Mesenchymal stem cell (in vitro differentiated cells and primary cell): ENCODE results near the gene VMP1.
A peak's percentile ranks its signal among the peaks of the same experiment; 100 is the strongest.

Source experiments
- DNase-seq: peaks from one replicate; pipeline ENCODE4 v3.0.0-alpha.2; 2013
- H2AFZ ChIP-seq: one replicate; pipeline ENCODE4 v1.6.1; 2013; ENCODE audit warnings: low read depth, mild to moderate bottlenecking, control low read depth, inconsistent platforms, low read length, moderate library complexity
- H2AK5ac ChIP-seq: 2 replicates; pipeline ENCODE4 v1.6.1; 2013; ENCODE audit warnings: low read length, moderate library complexity, mild to moderate bottlenecking, inconsistent platforms; ENCODE audit not compliant: severe bottlenecking
- H2BK120ac ChIP-seq: one replicate; pipeline ENCODE4 v1.6.1; 2013; ENCODE audit warnings: low read depth, mild to moderate bottlenecking, inconsistent platforms, low read length, moderate library complexity
- H2BK12ac ChIP-seq, 2 experiments: one replicate each; pipeline ENCODE4 v1.6.1; 2013; ENCODE audit warnings: inconsistent platforms in 2 of 2, low read length in 2 of 2, mild to moderate bottlenecking in 2 of 2, moderate library complexity in 2 of 2, control low read depth in 1 of 2
- H2BK15ac ChIP-seq: one replicate; pipeline ENCODE4 v1.6.1; 2013; ENCODE audit warnings: mild to moderate bottlenecking, low read depth, inconsistent platforms; ENCODE audit not compliant: poor library complexity, severe bottlenecking
- H2BK5ac ChIP-seq: 2 replicates; pipeline ENCODE4 v1.6.1; 2013; ENCODE audit warnings: low read depth, mild to moderate bottlenecking, low read length, control low read depth, inconsistent platforms; ENCODE audit not compliant: poor library complexity, severe bottlenecking
- H3K14ac ChIP-seq, 2 experiments: one replicate each; pipeline ENCODE4 v1.6.1; 2013; ENCODE audit warnings: inconsistent platforms in 2 of 2, low read length in 2 of 2, control low read depth in 1 of 2, mild to moderate bottlenecking in 1 of 2, moderate library complexity in 1 of 2
- H3K18ac ChIP-seq, 2 experiments: one replicate each; pipeline ENCODE4 v1.6.1; 2013; ENCODE audit warnings: inconsistent platforms in 2 of 2, low read length in 2 of 2, control low read depth in 1 of 2, low read depth in 1 of 2, mild to moderate bottlenecking in 1 of 2
- H3K23ac ChIP-seq, 2 experiments: one replicate each; pipeline ENCODE4 v1.6.1; 2013; ENCODE audit warnings: inconsistent platforms in 2 of 2, low read length in 2 of 2, mild to moderate bottlenecking in 2 of 2, moderate library complexity in 2 of 2, control low read depth in 1 of 2
- H3K27ac ChIP-seq: 2 replicates; pipeline ENCODE4 v1.5.1; 2013; ENCODE audit warnings: mild to moderate bottlenecking, moderate library complexity, low read length, control low read depth, inconsistent platforms; ENCODE audit not compliant: poor library complexity, severe bottlenecking
- H3K27me3 ChIP-seq, 2 experiments: 2 replicates each; pipeline versions ENCODE4 v1.6.1 to v1.7.0; 2013; ENCODE audit warnings: low read length in 2 of 2, mild to moderate bottlenecking in 2 of 2, moderate library complexity in 2 of 2, control low read depth in 1 of 2, inconsistent platforms in 1 of 2; ENCODE audit not compliant: control insufficient read depth in 1 of 2, insufficient read depth in 1 of 2
- H3K36me3 ChIP-seq, 2 experiments: 2 replicates each; pipeline versions ENCODE4 v1.6.1 to v1.7.0; 2013; ENCODE audit warnings: low read length in 2 of 2, control low read depth in 1 of 2, inconsistent platforms in 1 of 2, low read depth in 1 of 2, mild to moderate bottlenecking in 1 of 2; ENCODE audit not compliant: insufficient read depth in 2 of 2, control insufficient read depth in 1 of 2
- H3K4ac ChIP-seq, 2 experiments: one replicate each; pipeline ENCODE4 v1.6.1; 2013; ENCODE audit warnings: inconsistent platforms in 2 of 2, low read length in 2 of 2, mild to moderate bottlenecking in 2 of 2, moderate library complexity in 2 of 2, control low read depth in 1 of 2, low read depth in 1 of 2
- H3K4me1 ChIP-seq: 2 replicates; pipeline ENCODE4 v1.6.1; 2013; ENCODE audit warnings: low read depth, low read length, control low read depth; ENCODE audit not compliant: control insufficient read depth, insufficient read depth
- H3K4me2 ChIP-seq: 2 replicates; pipeline ENCODE4 v1.6.1; 2013; ENCODE audit warnings: low read length, mild to moderate bottlenecking, inconsistent platforms; ENCODE audit not compliant: poor library complexity, severe bottlenecking
- H3K4me3 ChIP-seq, 2 experiments: 2 replicates each; pipeline versions ENCODE4 v1.5.1 to v1.7.0; 2013; ENCODE audit warnings: low read length in 2 of 2, mild to moderate bottlenecking in 2 of 2, control low read depth in 1 of 2, low read depth in 1 of 2; ENCODE audit not compliant: insufficient read depth in 1 of 2
- H3K79me1 ChIP-seq: replicated peaks from 2 replicates; pipeline ENCODE4 v1.6.1; 2013; ENCODE audit warnings: mild to moderate bottlenecking, control low read depth, low read length, inconsistent platforms; ENCODE audit not compliant: poor library complexity, severe bottlenecking
- H3K9ac ChIP-seq: 2 replicates; pipeline ENCODE4 v1.7.0; 2013; ENCODE audit warnings: mild to moderate bottlenecking, low read length, moderate library complexity
- H3K9me3 ChIP-seq: 2 replicates; pipeline ENCODE4 v1.7.0; 2013; ENCODE audit warnings: mild to moderate bottlenecking, low read length; ENCODE audit not compliant: control insufficient read depth
- H4K8ac ChIP-seq: one replicate; pipeline ENCODE4 v1.6.1; 2013; ENCODE audit warnings: inconsistent platforms, mild to moderate bottlenecking, low read length, moderate library complexity
- H4K91ac ChIP-seq: one replicate; pipeline ENCODE4 v1.6.1; 2013; ENCODE audit warnings: mild to moderate bottlenecking, low read length, inconsistent platforms
- WGBS: methylation state at CpG from one replicate; pipeline ENCODE4 v1.1.7; 2013; ENCODE audit warnings: mixed read lengths; 5-methylcytosine and 5-hydroxymethylcytosine counted together

Gene VMP1

GRCh38 chr17:59699786-59700185, 7.7 kb upstream of the VMP1 start:
- no peak overlapping the region for H3K27ac ChIP-seq
- H3K36me3 ChIP-seq, result peaks cover 20 to 81% of the 10 kb centered on the region in 2 experiments
- no peak overlapping the region for H3K4ac ChIP-seq
- H3K14ac ChIP-seq, result no peak overlapping the region
- H2AFZ ChIP-seq, result no peak overlapping the region
- no peak overlapping the region for H2AK5ac ChIP-seq
- no peaks in the 10 kb centered on the region for H3K9me3 ChIP-seq
- H4K91ac ChIP-seq, result no peak overlapping the region
- peaks cover 2% of the 10 kb centered on the region for H3K4me1 ChIP-seq
- H3K18ac ChIP-seq, result no peak overlapping the region
- DNase-seq, result no peak
- H3K23ac ChIP-seq, result no peak overlapping the region
- H2BK12ac ChIP-seq, result no peak overlapping the region
- H3K4me2 ChIP-seq, result no peak overlapping the region
- no peak overlapping the region for H3K4me3 ChIP-seq
- H2BK5ac ChIP-seq, result no peak overlapping the region
- WGBS, result 99% methylated on average over 6 of the region's 6 CpGs
- no peak overlapping the region for H2BK120ac ChIP-seq
- H2BK15ac ChIP-seq, result no peak overlapping the region
- H3K79me1 ChIP-seq, result peaks cover 2% of the 10 kb centered on the region
- no peaks in the 10 kb centered on the region for H3K27me3 ChIP-seq
- no peak overlapping the region for H4K8ac ChIP-seq
- no peak overlapping the region for H3K9ac ChIP-seq

DNA sequence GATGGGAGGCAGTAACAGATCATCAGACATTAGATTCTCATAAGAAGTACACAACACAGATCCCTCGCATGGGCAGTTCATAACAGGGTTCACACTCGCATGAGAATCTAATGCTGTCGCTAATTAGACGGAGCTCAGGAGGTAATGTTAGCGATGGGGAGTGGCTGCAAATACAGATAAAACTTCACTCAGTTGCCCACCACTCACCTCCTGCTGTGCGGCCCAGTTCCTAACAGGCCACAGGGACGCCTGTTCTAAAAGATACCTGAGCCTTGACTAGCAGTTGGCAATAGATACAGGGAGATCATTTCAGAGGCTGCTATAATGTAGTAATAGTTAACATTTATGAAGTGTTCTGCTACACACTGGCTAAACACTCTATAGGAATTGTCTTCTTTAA, 5.2 kb upstream of the VMP1 start:
- Histone ChIP-seq H3K4me1 (peaks cover 5% of the 10 kb centered on the region), H3K27ac (no peak overlapping the region), H3K18ac (no peak overlapping the region), H3K4me2 (no peak overlapping the region), H3K23ac (no peak overlapping the region), H3K14ac (no peak overlapping the region), H2BK120ac (no peak overlapping the region), H4K91ac (no peak overlapping the region), H3K4ac (no peak overlapping the region), H2AFZ (no peak overlapping the region), H2AK5ac (no peak overlapping the region), H2BK5ac (no peak overlapping the region), H3K4me3 (no peak overlapping the region), H3K27me3 (no peaks in the 10 kb centered on the region), H3K36me3 (peaks cover 16 to 56% of the 10 kb centered on the region in 2 experiments), H3K9me3 (no peaks in the 10 kb centered on the region), H3K9ac (no peak overlapping the region), H3K79me1 (peaks cover 2% of the 10 kb centered on the region), H4K8ac (no peak overlapping the region), H2BK12ac (no peak overlapping the region), H2BK15ac (no peak overlapping the region)
- 97% methylated on average over 4 of the region's 7 CpGs for WGBS
- DNase-seq, result no peak

DNA sequence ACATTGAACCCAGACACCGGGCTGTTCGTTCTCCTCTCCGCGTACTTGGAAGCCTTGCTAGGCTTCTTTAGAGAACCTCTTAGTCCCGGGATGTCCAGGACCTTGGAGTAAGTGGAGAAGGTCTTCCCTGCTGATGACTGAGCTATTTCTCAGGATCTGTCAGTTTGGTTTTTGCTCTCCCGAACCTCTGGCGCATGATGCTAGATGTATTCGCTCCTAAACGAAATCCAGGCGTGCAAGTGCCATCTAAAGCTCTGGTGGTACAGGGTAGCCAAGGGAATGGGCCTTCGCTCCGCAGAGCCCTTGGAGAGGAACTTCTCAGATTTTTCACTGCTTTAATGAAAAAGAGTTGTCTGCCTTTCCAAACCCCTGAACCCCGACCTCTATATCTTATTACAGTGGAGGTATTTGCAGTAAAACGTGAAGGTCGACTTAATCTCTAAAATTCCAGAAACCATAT, 547 bp downstream of the VMP1 start:
- H3K27ac ChIP-seq, result peak overlapping the region; percentile 76
- H3K79me1 ChIP-seq, result peaks cover 3% of the 10 kb centered on the region
- peak overlapping the region; percentile 72 to 93 for H3K4me3 ChIP-seq
- 0% methylated on average over 15 of the region's 15 CpGs for WGBS
- H2BK5ac ChIP-seq, result no peak overlapping the region
- H3K4ac ChIP-seq, result peak overlapping the region; percentile 55 to 57
- peaks cover 0 to 11% of the 10 kb centered on the region in 2 experiments for H3K36me3 ChIP-seq
- H3K14ac ChIP-seq, result peak overlapping the region in 1 of 2 experiments; percentile 74
- no peaks in the 10 kb centered on the region for H3K9me3 ChIP-seq
- peak overlapping the region; percentile 45 for H4K8ac ChIP-seq
- H2AFZ ChIP-seq, result peak overlapping the region; percentile 3
- H3K23ac ChIP-seq, result peak overlapping the region in 1 of 2 experiments; percentile 61
- no peaks in the 10 kb centered on the region for H3K27me3 ChIP-seq
- no peak overlapping the region for H4K91ac ChIP-seq
- no peak overlapping the region for H2AK5ac ChIP-seq
- H2BK15ac ChIP-seq, result no peak overlapping the region
- peak overlapping the region; percentile 30 to 45 for H3K18ac ChIP-seq
- peak overlapping the region; percentile 96 for H3K9ac ChIP-seq
- DNase-seq, result no peak
- no peak overlapping the region for H2BK120ac ChIP-seq
- peak overlapping the region; percentile 87 for H3K4me2 ChIP-seq
- no peak overlapping the region for H2BK12ac ChIP-seq
- peaks cover 3% of the 10 kb centered on the region for H3K4me1 ChIP-seq

DNA sequence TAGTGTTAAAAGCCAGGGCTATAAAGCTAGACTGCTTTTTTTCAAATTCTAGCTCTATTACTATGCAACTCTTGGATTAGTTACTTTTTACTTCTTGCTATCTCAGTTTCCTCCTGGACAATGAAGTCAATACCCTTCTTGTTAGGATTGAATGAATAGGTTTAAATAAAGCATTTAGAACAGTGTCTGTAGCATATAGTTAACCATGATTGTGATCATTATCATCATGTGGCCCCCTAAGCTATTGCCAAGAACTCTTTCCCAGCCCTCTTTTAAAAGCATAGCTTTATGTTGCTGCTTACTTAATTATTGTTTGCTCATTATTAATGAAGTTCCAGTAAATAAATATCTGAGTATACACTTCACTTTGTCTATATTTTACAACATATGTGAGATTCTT, 4.5 kb downstream of the VMP1 start:
- Histone ChIP-seq H3K36me3 (peaks cover 0 to under 1% of the 10 kb centered on the region in 2 experiments), H2BK5ac (no peak overlapping the region), H3K23ac (no peak overlapping the region), H3K27ac (no peak overlapping the region), H2AK5ac (no peak overlapping the region), H3K18ac (no peak overlapping the region), H3K4me2 (no peak overlapping the region), H4K91ac (no peak overlapping the region), H3K27me3 (no peaks in the 10 kb centered on the region), H2BK12ac (no peak overlapping the region), H4K8ac (no peak overlapping the region), H3K14ac (no peak overlapping the region), H2BK15ac (no peak overlapping the region), H3K4me3 (no peak overlapping the region), H3K4ac (no peak overlapping the region), H3K9ac (no peak overlapping the region), H2AFZ (no peak overlapping the region), H3K79me1 (peaks cover 3% of the 10 kb centered on the region), H2BK120ac (no peak overlapping the region), H3K9me3 (no peaks in the 10 kb centered on the region), H3K4me1 (no peaks in the 10 kb centered on the region)
- no peak for DNase-seq
